ENCODE data around the gene ATP9A.
"Not testable (repeated sequence)": the region's sequence is repeated elsewhere in the genome, so short reads cannot be mapped to it uniquely, and the experiment has no call there.

The ATP9A gene

DNA sequence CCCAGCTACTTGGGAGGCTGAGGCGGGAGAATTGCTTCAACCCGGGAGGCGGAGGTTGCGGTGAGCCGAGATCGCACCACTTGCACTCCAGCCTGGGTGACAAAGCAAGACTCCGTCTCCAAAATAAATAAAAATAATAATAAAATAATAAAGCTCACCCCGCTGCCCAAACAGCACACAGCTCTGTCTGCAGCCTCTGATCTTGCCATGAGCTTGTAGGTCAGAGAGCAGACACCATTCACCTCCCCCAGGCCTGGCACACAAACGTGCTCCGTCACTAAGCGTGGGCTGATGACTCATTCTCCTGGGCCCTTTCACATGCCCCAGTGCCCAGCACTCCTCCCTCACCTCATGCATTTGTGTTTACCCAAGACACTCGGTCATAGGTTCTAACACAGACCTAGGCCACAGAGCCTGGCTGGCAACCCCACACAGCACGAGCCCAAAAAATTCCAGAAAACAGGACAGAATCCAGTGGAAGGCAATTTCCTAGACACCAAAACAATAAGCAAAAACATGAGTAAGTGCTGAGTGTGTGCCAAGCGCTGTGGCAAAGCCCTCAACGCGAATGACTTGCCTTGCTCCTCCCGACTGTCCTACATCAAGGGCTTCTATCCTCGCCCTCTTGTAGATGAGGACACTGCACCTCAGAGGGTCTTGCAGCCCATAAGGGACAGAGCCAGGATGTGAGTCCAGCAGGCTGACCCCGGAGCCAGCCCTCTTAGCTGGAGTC is 18.0 kb downstream of the ATP9A start:
- DNase-seq = no peak

DNA sequence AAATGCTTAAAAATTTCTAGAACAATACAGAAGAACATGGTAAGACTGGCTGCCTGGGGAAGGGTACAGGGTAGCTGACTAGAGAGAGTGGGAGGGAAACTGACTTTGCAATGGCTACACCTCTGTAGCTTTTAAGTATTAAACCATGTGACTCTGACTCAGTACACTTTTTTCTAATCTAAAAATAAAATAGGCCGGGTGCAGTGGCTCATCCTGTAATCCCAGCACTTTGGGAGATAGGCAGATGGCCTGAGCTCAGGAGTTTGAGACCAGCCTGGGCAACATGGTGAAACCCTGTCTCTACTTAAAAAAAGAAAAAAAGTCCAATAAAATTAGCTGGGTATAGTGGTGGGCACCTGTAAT is 18.5 kb downstream of the ATP9A start:
- no peak for DNase-seq

DNA sequence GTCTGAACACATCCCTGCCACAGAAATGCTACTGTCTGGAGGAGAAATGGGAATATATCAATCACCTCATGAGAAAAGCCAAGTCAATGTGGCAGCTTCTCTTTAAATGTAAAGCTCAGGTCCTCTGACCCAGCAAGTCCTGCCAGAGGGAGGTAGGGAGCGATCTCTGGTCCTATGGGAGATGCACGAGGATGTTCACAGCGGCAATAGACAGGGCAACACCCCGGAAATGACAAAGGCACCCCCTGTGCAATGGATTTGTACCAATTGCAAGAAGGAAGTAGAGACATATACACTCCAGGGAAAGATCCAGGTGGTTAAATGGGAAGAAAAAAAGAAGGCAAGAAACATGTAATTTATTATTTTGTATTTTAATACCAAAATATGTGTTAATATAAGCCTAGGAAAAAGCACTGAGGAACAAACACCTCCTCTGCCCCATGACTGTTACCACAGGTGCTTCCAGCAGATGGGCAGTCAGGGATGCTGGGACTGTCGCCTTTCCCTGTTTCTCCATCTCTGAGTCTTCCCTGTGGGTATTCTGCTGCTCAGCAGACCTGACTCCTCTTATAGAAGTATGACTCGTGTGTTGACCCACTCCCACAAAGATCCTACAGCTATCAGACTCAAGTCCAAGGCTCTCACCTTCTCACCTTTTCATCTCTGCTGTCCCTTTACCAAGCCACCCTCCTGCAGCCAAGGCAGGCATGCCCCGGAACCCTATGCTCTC is 20.8 kb downstream of the ATP9A start:
- no peak for DNase-seq

DNA sequence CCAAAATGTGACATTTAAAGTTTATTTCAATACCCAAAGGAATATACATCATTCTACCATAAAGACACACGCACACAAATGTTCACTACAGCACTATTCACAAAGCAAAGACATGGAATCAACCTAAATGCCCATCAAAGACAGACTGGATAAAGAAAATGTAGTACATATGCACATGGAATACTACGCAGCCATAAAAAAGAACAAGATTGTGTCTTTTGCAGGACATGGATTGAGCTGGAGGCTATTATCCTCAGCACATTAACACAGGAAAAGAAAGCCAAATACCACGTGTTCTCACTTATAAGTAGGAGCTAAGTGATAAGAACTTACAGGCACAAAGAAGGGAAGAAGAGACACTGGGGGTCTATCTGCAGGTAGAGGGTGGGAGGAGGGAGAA is 22.4 kb downstream of the ATP9A start:
- no peak for DNase-seq

DNA sequence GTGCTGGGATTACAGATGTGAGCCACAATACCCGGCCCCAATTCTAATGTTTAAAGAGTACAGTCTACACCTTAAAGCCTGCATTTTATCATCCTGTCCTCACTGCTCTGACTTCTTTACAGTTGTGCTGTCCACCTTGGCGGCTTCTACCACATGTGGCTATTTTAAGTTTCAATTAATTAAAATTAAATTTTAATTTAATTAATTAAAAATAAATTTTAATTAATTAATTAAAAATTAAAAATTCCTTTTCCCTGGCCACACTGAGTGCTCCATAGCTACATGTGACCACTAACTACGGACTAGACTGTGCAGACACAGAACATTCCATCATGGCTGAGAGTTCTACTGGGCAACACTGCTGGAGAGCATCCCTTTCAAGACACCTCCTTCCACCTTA is 27.4 kb downstream of the ATP9A start:
- DNase-seq = no peak

DNA sequence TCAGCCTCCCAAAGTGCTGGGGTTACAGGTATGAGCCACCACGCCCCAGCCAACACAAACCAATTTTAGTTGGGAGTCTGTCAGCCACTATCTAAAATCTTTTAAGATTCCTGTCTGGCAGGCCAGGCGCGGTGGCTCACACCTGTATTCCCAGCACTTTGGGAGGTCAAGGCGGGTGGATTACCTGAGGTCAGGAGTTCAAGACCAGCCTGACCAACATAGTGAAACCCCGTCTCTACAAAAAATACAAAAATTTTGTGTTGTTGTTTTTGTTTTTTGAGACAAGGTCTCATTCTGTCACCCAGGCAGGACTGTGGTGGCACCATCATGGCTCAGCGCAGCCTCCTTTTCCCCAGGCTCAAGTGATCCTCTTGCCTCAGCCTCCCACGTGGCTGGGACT is 27.9 kb downstream of the ATP9A start:
- DNase-seq = not testable (repeated sequence)

DNA sequence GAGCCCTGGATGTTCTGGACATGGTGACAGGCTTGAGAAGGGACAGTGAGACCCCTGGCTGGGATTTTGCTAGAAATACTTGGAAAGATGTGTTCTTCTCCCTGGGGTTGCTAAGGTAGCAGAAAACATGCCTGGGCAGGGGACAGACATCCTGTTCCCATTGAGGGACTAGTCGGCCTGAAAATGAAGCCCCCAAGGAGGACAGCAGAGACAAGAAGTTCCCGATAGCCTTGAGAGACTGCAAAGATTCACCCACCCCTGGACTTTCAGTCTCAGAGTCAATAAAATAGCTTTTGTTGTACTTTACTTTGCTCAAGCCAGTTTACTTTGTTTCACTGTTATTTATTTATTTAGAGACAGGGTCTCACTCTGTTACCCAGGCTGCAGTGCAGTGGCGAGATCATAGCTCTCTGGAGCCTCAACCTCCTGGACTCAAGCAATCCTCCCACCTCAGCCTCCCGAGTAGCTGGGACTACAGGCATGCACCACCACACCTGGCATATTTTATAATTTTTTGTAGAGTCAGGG is 28.4 kb downstream of the ATP9A start:
- no peak for DNase-seq

DNA sequence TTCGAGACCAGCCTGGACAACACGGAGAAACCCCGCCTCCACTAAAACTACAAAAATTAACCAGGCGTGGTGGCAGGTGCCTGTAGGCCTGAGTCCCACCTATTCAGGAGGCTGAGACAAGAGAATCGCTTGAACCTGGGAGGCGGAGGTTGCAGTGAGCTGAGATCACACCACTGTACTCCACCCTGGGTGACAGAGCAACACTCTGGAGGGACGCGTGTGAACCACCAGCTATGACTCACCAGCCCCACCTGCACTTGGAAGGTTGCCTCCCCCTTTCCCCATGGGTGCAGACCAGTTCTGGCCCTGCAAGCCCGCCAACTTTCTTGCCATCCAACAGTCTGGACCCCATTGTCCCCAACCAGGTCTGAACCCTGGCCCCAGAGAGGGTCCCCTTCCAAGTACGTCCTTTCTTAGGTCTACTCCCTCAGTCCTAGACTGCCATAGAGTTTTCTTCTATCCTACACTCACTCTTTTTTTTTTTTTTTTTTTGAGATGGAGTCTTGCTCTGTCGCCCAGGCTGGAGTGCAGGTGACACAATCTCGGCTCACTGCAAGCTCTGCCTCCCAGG is 29.2 kb downstream of the ATP9A start:
- no peak for DNase-seq

DNA sequence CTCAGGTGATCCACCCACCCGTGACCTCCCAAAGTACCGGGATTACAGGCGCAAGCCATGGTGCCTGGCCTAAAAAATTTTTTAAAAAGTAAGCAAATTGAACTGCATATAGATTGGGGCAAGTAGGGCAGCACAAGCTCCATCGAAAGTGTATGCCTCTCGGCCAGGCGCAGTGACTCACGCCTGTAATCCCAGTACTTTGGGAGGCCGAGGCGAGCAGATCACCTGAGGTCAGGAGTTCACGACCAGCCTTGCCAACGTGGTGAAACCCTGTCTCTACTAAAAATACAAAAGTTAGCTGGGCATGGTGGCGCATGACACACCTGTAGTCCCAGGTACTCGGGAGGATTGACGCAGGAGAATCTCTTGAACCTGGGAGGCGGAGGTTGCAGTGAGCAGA is 29.9 kb downstream of the ATP9A start:
- not testable (repeated sequence) for DNase-seq

DNA sequence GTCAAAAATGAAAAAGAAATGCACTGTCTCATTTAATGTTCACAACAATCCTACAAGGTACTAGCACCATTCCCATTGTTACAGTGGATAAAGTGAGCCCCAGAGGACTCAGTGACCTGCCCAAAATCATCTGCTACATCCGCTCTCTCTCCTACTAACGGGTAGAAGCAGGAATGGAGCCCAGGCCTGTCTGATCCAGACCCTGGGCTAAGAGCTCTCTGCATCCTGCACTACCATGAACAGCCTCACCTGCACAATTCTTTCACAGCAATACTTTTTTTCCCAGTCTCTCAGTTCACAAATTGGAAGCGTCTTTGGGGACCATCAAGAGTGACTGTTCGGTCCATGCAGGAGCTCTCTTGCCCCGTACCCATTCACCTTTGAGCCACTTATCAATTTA is 31.2 kb downstream of the ATP9A start:
- DNase-seq = no peak

DNA sequence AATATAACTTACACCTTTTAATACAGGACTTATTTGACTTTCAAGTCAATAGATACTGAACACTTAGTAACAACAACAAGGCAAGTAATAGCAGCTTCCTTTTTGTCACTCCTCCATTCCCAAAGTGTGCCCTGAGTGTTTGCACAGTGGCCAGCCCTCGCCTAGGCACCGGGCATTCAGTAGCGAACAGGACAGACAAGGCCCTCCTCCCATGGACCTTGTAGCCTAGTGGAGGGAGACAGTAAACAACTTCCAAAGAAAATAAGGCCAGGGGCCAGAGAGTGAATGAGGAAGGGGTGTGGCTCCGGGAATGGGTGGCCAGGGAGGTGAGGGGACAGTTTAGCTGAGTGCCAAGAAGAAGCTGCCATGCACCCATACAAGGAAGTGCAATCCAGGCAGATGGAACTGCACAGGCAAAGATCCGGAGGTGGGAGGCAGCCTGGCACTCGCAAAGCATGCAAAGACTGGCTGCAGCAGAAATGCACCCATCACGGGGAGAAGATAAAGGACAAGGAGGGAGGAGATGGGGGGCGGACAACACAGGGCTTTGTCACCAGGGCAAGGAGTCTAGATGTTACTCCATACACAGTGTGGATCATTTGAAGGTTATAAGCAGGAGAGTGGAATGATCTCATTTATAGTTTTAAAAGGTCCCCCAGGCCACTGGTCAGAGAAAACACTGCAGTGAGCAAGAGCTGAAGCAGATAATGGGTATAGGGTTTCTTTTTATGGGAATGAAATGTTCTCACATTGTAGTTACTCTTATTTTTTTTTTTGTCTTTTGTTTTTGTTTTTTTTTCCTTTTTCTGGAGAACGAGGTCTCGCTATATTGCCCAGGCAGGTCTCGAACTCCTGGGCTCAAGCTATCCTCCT is 32.2 kb downstream of the ATP9A start:
- no peak for DNase-seq

DNA sequence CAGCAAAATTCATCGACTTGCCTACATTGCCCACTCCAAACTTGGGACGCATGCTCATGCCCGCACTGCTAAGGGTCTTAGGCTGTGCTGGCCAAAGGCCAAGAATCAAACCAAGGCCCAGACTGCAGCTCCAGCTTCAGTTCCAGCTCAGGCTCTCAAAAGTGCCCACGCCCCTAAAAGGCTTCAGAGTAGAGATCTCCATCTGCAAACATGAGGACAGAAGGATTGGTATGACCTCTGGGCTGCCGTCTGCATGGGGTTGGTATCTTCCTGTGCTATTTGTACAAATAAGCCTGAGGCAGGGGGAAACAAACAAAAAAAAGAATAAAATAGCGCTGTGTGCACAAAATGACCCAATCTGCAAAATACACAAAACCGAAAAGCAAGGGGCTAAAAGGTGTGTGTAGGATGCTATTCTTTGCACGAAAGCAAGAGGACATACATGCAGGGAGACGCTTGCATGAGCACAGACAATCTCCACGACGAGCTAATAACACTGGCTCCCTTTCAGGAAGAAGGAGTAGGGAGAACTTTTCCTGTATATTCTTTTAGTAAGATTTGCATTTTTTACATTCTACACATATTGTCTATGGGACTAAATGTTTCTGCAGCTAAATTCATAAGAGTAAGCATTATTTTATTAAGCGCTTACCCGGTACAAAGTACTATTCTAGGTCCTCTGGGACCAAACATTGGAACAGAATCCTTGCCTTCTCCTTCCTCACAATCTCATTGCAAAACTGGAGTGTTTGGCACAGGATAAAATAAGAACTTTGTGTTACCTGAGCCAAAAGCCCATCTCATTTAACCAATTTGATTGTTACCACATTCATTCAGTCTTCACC is 33.1 kb downstream of the ATP9A start:
- no peak for DNase-seq

DNA sequence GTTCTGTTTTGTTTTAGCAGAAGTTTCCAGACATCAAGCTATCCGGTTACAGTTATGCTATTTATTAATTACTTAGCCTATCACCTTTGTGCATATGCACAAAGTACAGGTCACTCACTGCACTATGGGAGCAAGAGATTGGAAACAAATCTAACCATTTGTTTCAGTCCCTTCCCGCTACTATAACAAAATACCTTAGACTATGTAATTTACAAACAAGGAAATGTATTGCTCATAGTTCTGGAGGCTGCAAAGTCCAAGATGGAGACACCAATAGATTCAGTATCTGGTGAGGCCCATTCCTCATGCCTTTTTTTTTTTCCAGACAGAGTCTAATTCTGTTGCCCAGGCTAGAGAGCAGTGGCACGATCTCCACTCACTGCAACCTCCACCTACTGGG is 35.1 kb downstream of the ATP9A start:
- no peak for DNase-seq

DNA sequence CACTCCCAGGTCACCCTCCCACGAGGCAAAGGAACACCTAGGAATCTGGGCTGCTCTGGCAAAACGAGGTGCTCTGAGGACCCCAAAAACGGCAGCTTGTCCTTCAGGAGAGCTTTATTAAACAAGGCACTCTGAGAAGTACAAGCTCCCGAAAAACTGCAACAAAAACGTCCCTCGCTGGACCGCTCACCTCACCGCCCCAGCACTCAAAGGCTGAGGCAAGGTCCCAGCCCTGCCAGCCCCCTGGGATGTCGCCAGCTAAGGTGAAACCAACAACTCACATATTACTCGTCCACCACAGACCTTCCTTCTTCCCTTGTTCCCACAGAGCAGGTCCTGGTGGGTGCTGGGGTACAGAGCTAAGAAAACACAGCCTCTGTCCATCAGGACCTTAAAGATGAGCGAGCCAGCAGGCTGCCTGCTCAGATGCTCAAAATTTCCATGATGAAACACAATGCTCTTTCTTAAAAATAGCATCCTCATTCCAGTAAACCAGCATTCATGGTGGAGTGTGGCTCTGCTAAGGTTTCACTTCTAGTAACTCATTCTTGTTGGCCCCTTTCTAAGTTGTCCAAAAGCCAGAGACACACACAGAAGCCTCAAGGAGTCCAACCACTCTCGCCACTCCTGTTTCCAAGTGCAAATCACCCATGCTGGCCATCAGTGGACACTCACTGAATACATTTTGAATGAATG is 35.9 kb downstream of the ATP9A start:
- DNase-seq = no peak

DNA sequence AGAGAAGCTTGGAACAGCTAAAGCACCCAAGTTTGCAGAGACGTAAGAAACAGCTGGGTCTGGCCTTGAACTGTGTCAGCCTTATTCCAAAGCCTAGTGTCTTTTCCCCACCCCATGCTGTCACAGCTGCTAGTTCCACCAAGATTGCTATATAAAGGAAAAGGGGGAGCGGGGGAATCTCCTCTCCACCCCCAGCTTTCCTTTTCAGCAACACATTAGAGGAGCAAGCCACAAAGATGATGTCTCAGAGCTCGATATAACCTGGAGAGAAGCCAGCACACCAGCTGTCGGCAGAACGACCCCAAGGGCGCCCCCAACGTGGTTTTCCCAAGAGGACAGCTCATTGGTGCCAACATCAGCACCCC is 36.5 kb downstream of the ATP9A start:
- DNase-seq = no peak

DNA sequence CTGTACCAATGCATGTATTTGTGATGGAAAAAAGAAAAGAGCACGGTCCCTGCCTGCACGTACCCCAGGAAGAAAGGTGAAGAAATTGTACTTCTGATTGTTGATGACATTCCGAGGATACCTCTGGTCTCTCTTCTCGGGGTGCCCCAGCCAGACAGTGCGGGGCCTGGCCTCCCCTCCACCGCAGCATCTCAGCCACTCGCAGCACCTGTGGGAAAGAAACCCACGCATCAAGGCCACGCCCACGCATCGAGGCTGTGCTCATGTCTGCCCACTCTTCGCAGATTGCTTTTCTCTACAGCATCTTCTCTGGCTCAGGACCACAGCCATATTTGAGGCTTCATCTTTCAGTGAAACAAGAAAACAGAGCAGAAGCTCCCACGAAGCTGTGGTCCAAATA is 38.4 kb downstream of the ATP9A start:
- no peak for DNase-seq

DNA sequence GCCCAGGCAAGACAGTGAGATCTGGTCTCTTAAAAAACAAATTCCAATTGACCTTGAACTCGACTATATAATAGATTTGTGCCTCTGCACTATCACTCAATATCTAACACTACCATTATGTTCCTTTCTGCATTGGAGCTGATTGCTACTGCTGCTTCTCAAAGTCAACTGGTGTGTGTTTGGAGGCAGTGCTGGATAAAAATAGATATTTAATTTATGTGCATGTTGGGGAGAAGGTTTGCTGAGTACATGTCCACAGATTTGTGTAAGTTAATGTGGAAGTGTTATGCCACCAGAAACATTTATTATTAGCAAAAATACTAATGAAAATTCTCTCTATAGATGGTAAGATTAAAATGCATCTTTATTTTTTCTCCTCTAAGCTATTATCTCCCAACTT is 39.5 kb downstream of the ATP9A start:
- no peak for DNase-seq

DNA sequence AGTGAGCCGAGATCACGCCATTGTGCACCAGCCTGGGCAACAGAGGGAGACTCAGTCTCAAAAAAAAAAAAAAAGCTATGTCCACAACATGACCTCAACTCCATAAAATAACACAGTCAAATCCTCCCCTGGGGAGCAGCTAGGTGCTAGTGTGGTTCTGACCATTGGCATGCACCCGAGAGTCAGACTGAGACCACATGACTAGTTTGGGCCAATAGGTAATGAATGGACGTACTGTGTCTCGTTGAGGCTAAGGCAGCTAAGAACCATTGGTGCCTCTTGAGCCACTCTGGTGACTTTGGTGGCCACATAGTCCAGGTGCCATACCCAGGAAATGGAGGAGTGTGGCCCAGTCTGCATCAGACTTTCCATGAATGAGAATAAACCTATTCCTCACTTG is 40.3 kb downstream of the ATP9A start:
- DNase-seq = no peak

DNA sequence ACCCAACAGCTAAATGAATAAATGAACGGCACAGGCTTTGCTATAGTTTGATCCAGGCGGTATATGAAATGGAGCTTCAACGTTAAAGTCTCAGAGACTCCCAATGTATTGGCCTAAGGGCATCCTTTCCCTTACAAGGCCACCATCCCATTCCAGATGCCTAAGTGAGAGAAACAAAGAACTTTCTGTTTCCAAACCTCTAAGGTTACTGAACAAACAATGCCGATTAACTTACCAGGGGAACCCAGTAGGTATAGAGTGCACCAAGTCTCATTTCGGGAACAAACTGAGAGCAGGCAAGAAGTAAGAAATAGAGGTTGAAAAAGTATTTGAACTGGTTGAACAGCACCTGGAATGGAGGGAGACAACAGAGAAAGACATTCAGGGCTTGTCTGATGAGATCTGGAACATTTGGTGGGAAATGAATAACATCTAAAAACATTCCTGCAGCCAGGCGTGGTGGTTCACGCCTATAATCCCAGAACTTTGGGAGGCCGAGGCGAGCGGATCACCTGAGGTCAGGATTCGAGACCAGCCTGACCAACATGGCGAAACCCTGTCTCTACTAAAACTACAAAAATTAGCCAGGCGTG is 42.5 kb downstream of the ATP9A start:
- no peak for DNase-seq

DNA sequence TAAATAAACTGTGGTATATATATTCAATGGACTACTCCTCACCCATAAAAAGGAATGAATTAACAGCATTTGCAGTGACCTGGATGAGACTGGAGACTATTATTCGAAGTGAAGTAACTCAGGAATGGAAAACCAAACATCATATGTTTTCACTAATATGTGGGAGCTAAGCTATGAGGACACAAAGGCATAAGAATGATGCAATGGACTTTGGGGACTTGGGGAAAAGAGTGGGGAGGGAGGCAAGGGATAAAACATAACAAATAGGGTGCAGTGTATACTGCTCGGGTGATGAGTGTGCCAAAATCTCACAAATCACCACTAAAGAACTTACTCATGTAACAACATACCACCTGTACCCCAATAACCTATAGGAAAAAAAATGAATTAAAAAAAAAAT is 45.2 kb downstream of the ATP9A start:
- DNase-seq = not testable (repeated sequence)

DNA sequence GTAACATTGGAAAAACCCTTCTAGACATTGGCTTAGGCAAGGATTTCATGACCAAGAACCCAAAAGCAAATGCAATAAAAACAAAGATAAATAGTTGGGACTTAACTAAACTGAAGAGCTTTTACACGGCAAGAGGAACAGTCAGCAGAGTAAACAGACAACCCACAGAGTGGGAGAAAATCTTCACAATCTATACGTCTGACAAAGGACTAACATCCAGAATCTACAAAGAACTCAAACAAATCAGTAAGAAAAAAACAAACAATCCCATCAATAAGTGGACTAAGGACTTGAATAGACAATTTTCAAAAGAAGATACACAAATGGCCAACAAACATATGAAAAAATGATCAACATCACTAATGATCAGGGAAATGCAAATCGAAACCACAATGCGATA is 45.9 kb downstream of the ATP9A start:
- not testable (repeated sequence) for DNase-seq

Data from CD4-positive, alpha-beta T cell treated with Interferon gamma for 1 hour (primary cell).